K562 (cell line): ENCODE data around the gene TMC2. TPM values are rescaled to one million over a fixed set of nuclear protein-coding genes. Genes with fewer than 3 reads are reported as not detected.

Source experiments
- ATAC-seq: fragments of 200-7000 bp; cut with Tn5 transposase; 3 replicates; pipeline ENCODE4 v1.9.1; 2020; ENCODE audit warnings: moderate library complexity
- BruUV-seq: library from RNA; stranded (reverse); fragments of 400-500 nt; replicated peaks from 2 replicates; lab custom pipeline; 2021; lab: Mats Ljungman, UMichigan
- CTCF ChIA-PET: fragments of 300-600 bp; formaldehyde crosslinking; extraction: SDS; loops from one replicate; lab custom pipeline; 2021; ENCODE audit warnings: low intra/inter-chr PET ratio; lab: Yijun Ruan, JAX
- POLR2A ChIA-PET: fragments of 300-600, 350-650 bp; sonication (Branson Sonifier 250); formaldehyde crosslinking; extraction: SDS; loops from one replicate; lab custom pipeline; 2021; ENCODE audit warnings: antibody characterized with exemption, inconsistent platforms; lab: Yijun Ruan, JAX
- DNase-seq, 4 experiments: peaks; one replicate each; pipeline versions ENCODE4 v3.0.0 to v3.0.0-alpha.2; 2011 to 2018; ENCODE audit warnings: low spot score in 3 of 4, mixed read lengths in 3 of 4; ENCODE audit errors: extremely low read depth in 1 of 4
- FAIRE-seq: peaks from 2 replicates; lab custom pipeline; 2011; peaks lifted over from hg19 to GRCh38; lab: Jason Lieb, UNC
- H2AFZ ChIP-seq: 2 replicates; pipeline ENCODE4 v1.6.0; 2011; ENCODE audit warnings: low read depth, low read length, control low read depth, inconsistent platforms
- H3K27ac ChIP-seq: fragments of 200-600 bp; 3 replicates; pipeline ENCODE4 v1.8.0; 2011; ENCODE audit warnings: low read depth, mild to moderate bottlenecking, control low read depth, inconsistent platforms, low read length, moderate library complexity, mixed read lengths; ENCODE audit errors: extremely low read depth
- H3K27me3 ChIP-seq, 2 experiments: fragments of 300-600 bp in 1 of 2; 2 replicates in 1 of 2; 3 replicates in 1 of 2; pipeline versions ENCODE4 v1.6.0 to v1.8.0; 2011; ENCODE audit warnings: inconsistent platforms in 2 of 2, low read length in 2 of 2, mild to moderate bottlenecking in 1 of 2, mixed read lengths in 1 of 2, moderate library complexity in 1 of 2; ENCODE audit not compliant: control insufficient read depth in 2 of 2, insufficient read depth in 2 of 2
- H3K36me3 ChIP-seq: fragments of 300-600 bp; 3 replicates; pipeline ENCODE4 v1.8.0; 2011; ENCODE audit warnings: mild to moderate bottlenecking, low read length, inconsistent platforms; ENCODE audit not compliant: control insufficient read depth, insufficient read depth
- H3K4me1 ChIP-seq, 2 experiments: fragments of 200-600 bp in 1 of 2; replicated peaks in 1 of 2; 2 replicates in 1 of 2; 3 replicates in 1 of 2; pipeline versions ENCODE4 v1.5.1 to v1.8.0; 2011; ENCODE audit warnings: inconsistent platforms in 2 of 2, low read length in 2 of 2, mild to moderate bottlenecking in 1 of 2, mixed read lengths in 1 of 2, moderate library complexity in 1 of 2; ENCODE audit not compliant: control insufficient read depth in 2 of 2, insufficient read depth in 2 of 2
- H3K4me2 ChIP-seq: 2 replicates; pipeline ENCODE4 v1.6.1; 2011; ENCODE audit warnings: low read length, control low read depth, inconsistent platforms, mixed read lengths; ENCODE audit not compliant: insufficient read depth
- H3K4me3 ChIP-seq: fragments of 200-600 bp; sonication (generic), shearing (Covaris generic); 2 replicates; pipeline ENCODE4 v1.5.1; 2016; ENCODE audit warnings: control low read depth, inconsistent platforms
- H3K79me2 ChIP-seq: fragments of 200-600 bp; 3 replicates; pipeline ENCODE4 v1.8.0; 2011; ENCODE audit warnings: low read length, inconsistent platforms; ENCODE audit not compliant: control insufficient read depth, insufficient read depth
- H3K9ac ChIP-seq, 2 experiments: 2 replicates each; pipeline versions ENCODE4 v1.6.0 to v1.6.1; 2011; ENCODE audit warnings: low read depth in 2 of 2, low read length in 2 of 2, control low read depth in 1 of 2, inconsistent platforms in 1 of 2, mild to moderate bottlenecking in 1 of 2, mixed read lengths in 1 of 2; ENCODE audit not compliant: insufficient read depth in 1 of 2
- H3K9me1 ChIP-seq: one replicate; pipeline ENCODE4 v1.6.0; 2011; ENCODE audit warnings: inconsistent platforms, mild to moderate bottlenecking, low read length, moderate library complexity; ENCODE audit not compliant: control insufficient read depth, insufficient read depth
- H3K9me3 ChIP-seq: replicated peaks from 2 replicates; pipeline ENCODE4 v1.5.1; 2011; ENCODE audit warnings: low read depth, low read length, inconsistent platforms; ENCODE audit not compliant: control insufficient read depth, insufficient read depth
- H4K20me1 ChIP-seq: replicated peaks from 2 replicates; pipeline ENCODE4 v1.6.1; 2011; ENCODE audit warnings: low read length, inconsistent platforms, mixed read lengths; ENCODE audit not compliant: control insufficient read depth, insufficient read depth
- ASH1L ChIP-seq: fragments of 450-650 bp; IDR thresholded peaks from 2 replicates; pipeline ENCODE4 v1.6.1; 2018; ENCODE audit warnings: borderline replicate concordance, mild to moderate bottlenecking, low read depth; ENCODE audit not compliant: partially characterized antibody
- FOXA1 ChIP-seq: fragments of 450-650 bp; IDR thresholded peaks from 2 replicates; pipeline ENCODE4 v1.6.1; 2016; ENCODE audit warnings: mild to moderate bottlenecking, borderline replicate concordance
- GABPB1 ChIP-seq: sonication (generic); formaldehyde crosslinking; IDR thresholded peaks from 2 replicates; pipeline ENCODE4 v1.8.0; 2022; ENCODE audit warnings: mild to moderate bottlenecking, missing genetic modification reagents
- HSF4 ChIP-seq: fragments of 250-450 bp; sonication (Bioruptor Pico); IDR thresholded peaks from 2 replicates; pipeline ENCODE4 v2.1.2; 2022; ENCODE audit warnings: mild to moderate bottlenecking, moderate library complexity, borderline replicate concordance
- KAT7 ChIP-seq: sonication (generic); formaldehyde crosslinking; IDR thresholded peaks from 2 replicates; pipeline ENCODE4 v1.8.0; 2022; ENCODE audit warnings: missing genetic modification reagents, mild to moderate bottlenecking, borderline replicate concordance
- MECOM ChIP-seq: fragments of 250-450 bp; sonication (Bioruptor Pico); IDR thresholded peaks from 2 replicates; pipeline ENCODE4 v1.8.0; 2022; ENCODE audit warnings: inconsistent platforms
- NELFE ChIP-seq: IDR thresholded peaks from 2 replicates; pipeline ENCODE4 v1.6.1; 2011; ENCODE audit warnings: mild to moderate bottlenecking; ENCODE audit not compliant: insufficient read depth, insufficient read length
- POLR2AphosphoS5 ChIP-seq: IDR thresholded peaks from 2 replicates; pipeline ENCODE4 v1.6.1; 2011; ENCODE audit warnings: mild to moderate bottlenecking, low read depth, low read length, moderate library complexity; ENCODE audit not compliant: control insufficient read depth, insufficient read depth
- POLR3A ChIP-seq: IDR thresholded peaks from 2 replicates; pipeline ENCODE4 v1.6.1; 2011; ENCODE audit warnings: borderline replicate concordance, mild to moderate bottlenecking, moderate library complexity; ENCODE audit not compliant: insufficient read length, insufficient read depth; ENCODE audit errors: extremely low read depth
- RUNX1 ChIP-seq: sonication (generic); IDR thresholded peaks from 2 replicates; pipeline ENCODE4 v1.6.1; 2016; ENCODE audit warnings: antibody characterized with exemption, low read depth
- SIN3B ChIP-seq: fragments of 450-650 bp; IDR thresholded peaks from 2 replicates; pipeline ENCODE4 v1.6.1; 2017; ENCODE audit warnings: low read depth, mild to moderate bottlenecking, moderate library complexity
- TOE1 ChIP-seq, 2 experiments: fragments of 450-650 bp in 1 of 2; sonication (generic) in 1 of 2; formaldehyde crosslinking in 1 of 2; IDR thresholded peaks; 2 replicates each; pipeline versions ENCODE4 v1.7.1 to v1.8.0; 2016 to 2022; ENCODE audit warnings: borderline replicate concordance in 2 of 2, mild to moderate bottlenecking in 2 of 2, antibody characterized with exemption in 1 of 2, inconsistent platforms in 1 of 2, low read depth in 1 of 2, missing genetic modification reagents in 1 of 2, moderate library complexity in 1 of 2
- YY1 ChIP-seq, 3 experiments: IDR thresholded peaks; 2 replicates each; pipeline ENCODE4 v1.6.1; 2011; ENCODE audit warnings: low read length in 2 of 3, mild to moderate bottlenecking in 2 of 3, moderate library complexity in 2 of 3, borderline replicate concordance in 1 of 3, control low read depth in 1 of 3, low read depth in 1 of 3; ENCODE audit not compliant: insufficient read depth in 3 of 3, insufficient replicate concordance in 2 of 3, control insufficient read depth in 1 of 3, insufficient read length in 1 of 3; ENCODE audit errors: extremely low read depth in 1 of 3
- ZNF41 ChIP-seq: fragments of 250-450 bp; sonication (Bioruptor Pico); conservative IDR thresholded peaks from 2 replicates; pipeline ENCODE4 v1.4.0; 2020; ENCODE audit warnings: mild to moderate bottlenecking
- ZNF561 ChIP-seq: fragments of 450-650 bp; formaldehyde crosslinking; conservative IDR thresholded peaks from 2 replicates; pipeline ENCODE4 v1.4.0; 2020; ENCODE audit warnings: mild to moderate bottlenecking, moderate library complexity
- ZZZ3 ChIP-seq: fragments of 450-650 bp; IDR thresholded peaks from 2 replicates; pipeline ENCODE4 v1.6.1; 2016; ENCODE audit warnings: antibody characterized with exemption, mild to moderate bottlenecking, moderate library complexity
- WGBS: fragments of 100-300 bp; shearing (Covaris generic); methylation state at CpG from one replicate; pipeline ENCODE4 v1.1.6; 2016; ENCODE audit warnings: low coverage, mixed read lengths; ENCODE audit not compliant: insufficient coverage; ENCODE audit errors: missing lambda C conversion rate; 5-methylcytosine and 5-hydroxymethylcytosine counted together
- in situ Hi-C: fragments of 300-500 bp; cut with MboI; formaldehyde crosslinking; loops from 4 replicates; pipeline ENCODE4 v1.15.0; 2018; ENCODE audit warnings: inconsistent platforms, mixed read lengths
- intact Hi-C: fragments of 100-400 bp; cut with micrococcal nuclease; formaldehyde crosslinking; loops from 2 replicates; pipeline ENCODE4 v1.14.2; 2022
- polyA plus RNA-seq, 8 experiments: library from polyadenylated mRNA; depleted of rRNA in 4 of 8; stranded (reverse) in 5 of 8; unstranded in 3 of 8; fragments of >200 nt; fragmentation: Nextera tagmentation in 2 of 8; fragmentation: Illumina TruSeq in 1 of 8; extraction: Ambion mirVana in 2 of 8; extraction: Trizol in 1 of 8; gene quantifications; 2 replicates each; pipeline versions ENCODE4 v1.2.1 to v1.2.3, GENCODE V29; 2011 to 2014; ENCODE audit warnings: inconsistent platforms in 1 of 8, missing spikeins in 1 of 8
- total RNA-seq, 7 experiments: library from RNA; depleted of rRNA in 6 of 7; stranded (reverse); fragments of >200 nt in 6 of 7; fragmentation: Illumina TruSeq in 2 of 7; extraction: Trizol in 2 of 7; gene quantifications; 2 replicates each; pipeline versions ENCODE4 v1.2.1 to v1.2.3, GENCODE V29; 2011 to 2021; ENCODE audit warnings: low replicate concordance in 1 of 7
- TF ChIP-seq, protein P1 (sequence below): fragments of 200-800 bp; sonication (Bioruptor generic); IDR thresholded peaks from 2 replicates; pipeline ENCODE4 v1.6.1; 2017; ENCODE audit warnings: missing genetic modification characterization, missing compliant biosample characterization
- TF ChIP-seq, protein P2 (sequence below): sonication (generic); formaldehyde crosslinking; IDR thresholded peaks from 2 replicates; pipeline ENCODE4 v1.8.0; 2022; ENCODE audit warnings: missing genetic modification reagents, mild to moderate bottlenecking, moderate library complexity, borderline replicate concordance

Gene TMC2
- total and polyA plus RNA-seq, 9 of the 15 experiments (the other 6 are each of a cell fraction or from before 2014, with no cell fraction given) = not detected

DNA sequence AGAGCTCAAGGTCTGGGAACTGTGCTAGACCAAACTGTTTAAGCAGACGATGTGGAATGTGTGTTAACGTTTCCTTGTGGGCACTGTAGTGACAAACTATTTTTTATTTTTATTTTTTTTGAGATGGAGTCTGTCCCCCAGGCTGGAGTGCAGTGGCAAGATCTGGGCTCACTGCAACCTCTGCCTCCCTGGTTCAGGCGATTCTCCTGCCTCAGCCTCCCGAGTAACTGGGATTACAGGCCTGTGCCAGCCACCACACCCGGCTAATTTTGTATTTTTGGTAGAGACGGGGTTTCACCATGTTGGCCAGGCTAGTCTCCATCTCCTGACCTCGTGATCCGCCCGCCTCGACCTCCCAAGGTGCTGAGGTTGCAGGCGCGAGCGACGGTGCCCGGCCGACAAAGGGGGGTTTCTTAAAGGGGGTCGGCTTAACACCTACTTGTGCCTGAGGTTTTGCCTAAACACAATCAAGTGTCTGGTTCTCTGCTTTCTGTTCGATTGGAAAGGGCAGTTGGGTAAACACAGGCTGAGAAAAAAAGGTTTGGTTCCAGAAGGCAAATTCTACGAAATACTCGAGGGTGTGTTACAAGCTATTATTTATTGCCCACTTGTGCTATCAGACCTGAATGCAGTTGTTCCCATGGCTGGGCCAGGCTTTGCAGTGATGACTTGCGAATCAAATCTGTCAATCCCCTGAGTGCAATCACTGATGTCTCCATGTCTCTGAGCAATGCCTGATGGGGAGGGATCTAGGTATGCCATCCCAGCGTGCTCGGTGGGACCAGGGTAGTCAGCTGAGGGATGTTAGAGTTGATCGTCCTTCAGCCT, 117.4 kb downstream of the TMC2 start:
- H3K9me1 ChIP-seq = peaks cover 15% of the 10 kb centered on the region
- intact Hi-C loops = loop anchor here (5.0 kb wide), 2 partner anchors 126 to 186 kb away; no protein-coding TSS in a partner anchor
- no peaks in the 10 kb centered on the region for H3K27me3 ChIP-seq
- DNase-seq = no peak
- H3K4me3 ChIP-seq = peak overlapping the region; percentile 70
- peak overlapping the region; percentile 80 for H3K27ac ChIP-seq
- ATAC-seq = no peak
- H3K4me2 ChIP-seq = peak overlapping the region; percentile 97
- peaks cover 19 to 22% of the 10 kb centered on the region in 2 experiments; a peak in 4 of 5 replicates for H3K4me1 ChIP-seq
- peaks cover 40% of the 10 kb centered on the region for H4K20me1 ChIP-seq
- in situ Hi-C loops = no loop called here
- WGBS = 1% methylated on average over 21 of the region's 24 CpGs
- H2AFZ ChIP-seq = no peak overlapping the region
- CTCF ChIA-PET = no interaction called here
- peak overlapping the region; percentile 94 to 99 for H3K9ac ChIP-seq
- H3K36me3 ChIP-seq = peaks cover 61% of the 10 kb centered on the region
- no peaks in the 10 kb centered on the region for H3K9me3 ChIP-seq
- no TSS peak for BruUV-seq
- POLR2A ChIA-PET = interaction anchor here (0.6 to 4.1 kb wide), 10 partner anchors 8 to 500 kb away, joined by 3 to 46 read pairs (median 3); partner anchors contain the start of genes IDH3B and SNRPB
- H3K79me2 ChIP-seq = peaks cover 60% of the 10 kb centered on the region
- FAIRE-seq = no peak
- no peak for TF ChIP-seq ZZZ3
- TF ChIP-seq YY1 (IDR thresholded peaks at IDR 0.05; ENCODE audit: borderline replicate concordance in 1 of 3, control insufficient read depth in 1 of 3, extremely low read depth in 1 of 3, insufficient read depth in 3 of 3, insufficient read length in 1 of 3, insufficient replicate concordance in 2 of 3, low read depth in 1 of 3, low read length in 2 of 3) = no peak
- no peak for TF ChIP-seq POLR3A
- TF ChIP-seq, protein P1, sequence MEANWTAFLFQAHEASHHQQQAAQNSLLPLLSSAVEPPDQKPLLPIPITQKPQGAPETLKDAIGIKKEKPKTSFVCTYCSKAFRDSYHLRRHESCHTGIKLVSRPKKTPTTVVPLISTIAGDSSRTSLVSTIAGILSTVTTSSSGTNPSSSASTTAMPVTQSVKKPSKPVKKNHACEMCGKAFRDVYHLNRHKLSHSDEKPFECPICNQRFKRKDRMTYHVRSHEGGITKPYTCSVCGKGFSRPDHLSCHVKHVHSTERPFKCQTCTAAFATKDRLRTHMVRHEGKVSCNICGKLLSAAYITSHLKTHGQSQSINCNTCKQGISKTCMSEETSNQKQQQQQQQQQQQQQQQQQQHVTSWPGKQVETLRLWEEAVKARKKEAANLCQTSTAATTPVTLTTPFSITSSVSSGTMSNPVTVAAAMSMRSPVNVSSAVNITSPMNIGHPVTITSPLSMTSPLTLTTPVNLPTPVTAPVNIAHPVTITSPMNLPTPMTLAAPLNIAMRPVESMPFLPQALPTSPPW (CRISPR knock-in tag) = no peak
- TF ChIP-seq GABPB1 (CRISPR knock-in tag) = peak; percentile 36; the same call in 1 of the 2 replicates
- no peak for TF ChIP-seq POLR2AphosphoS5
- TF ChIP-seq NELFE = no peak
- TF ChIP-seq ZNF561 (CRISPR knock-in tag) = no peak
- TF ChIP-seq TOE1 (IDR thresholded peaks at IDR 0.05; ENCODE audit: borderline replicate concordance) = no peak
- TF ChIP-seq TOE1 (CRISPR knock-in tag; IDR thresholded peaks at IDR 0.05; ENCODE audit: borderline replicate concordance, low read depth) = peak; percentile 35; the same call in 1 of the 2 replicates
- TF ChIP-seq KAT7 = peak; percentile 63; the same call in 1 of the 2 replicates
- no peak for TF ChIP-seq MECOM (CRISPR knock-in tag)
- no peak for TF ChIP-seq HSF4 (CRISPR knock-in tag)
- TF ChIP-seq SIN3B = no peak
- no peak for TF ChIP-seq RUNX1
- TF ChIP-seq FOXA1 = no peak
- no peak for TF ChIP-seq ZNF41 (CRISPR knock-in tag)
- TF ChIP-seq ASH1L = no peak
- TF ChIP-seq, protein P2, sequence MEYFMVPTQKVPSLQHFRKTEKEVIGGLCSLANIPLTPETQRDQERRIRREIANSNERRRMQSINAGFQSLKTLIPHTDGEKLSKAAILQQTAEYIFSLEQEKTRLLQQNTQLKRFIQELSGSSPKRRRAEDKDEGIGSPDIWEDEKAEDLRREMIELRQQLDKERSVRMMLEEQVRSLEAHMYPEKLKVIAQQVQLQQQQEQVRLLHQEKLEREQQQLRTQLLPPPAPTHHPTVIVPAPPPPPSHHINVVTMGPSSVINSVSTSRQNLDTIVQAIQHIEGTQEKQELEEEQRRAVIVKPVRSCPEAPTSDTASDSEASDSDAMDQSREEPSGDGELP = peak; percentile 9; the same call in 1 of the 2 replicates
